Panc1 (cell line): Measurements from ENCODE around the gene ZBTB43. TPM values are rescaled to one million over a fixed set of nuclear protein-coding genes. Genes with fewer than 3 reads are reported as not detected.

Experiments used
- ATAC-seq: fragments of 200-7000 bp; cut with Tn5 transposase; 2 replicates; pipeline ENCODE4 v1.9.1; 2020; ENCODE audit warnings: mild to moderate bottlenecking, moderate library complexity
- BruUV-seq: library from RNA; stranded (reverse); fragments of 400-500 nt; replicated peaks from 2 replicates; lab custom pipeline; 2021; lab: Mats Ljungman, UMichigan
- CTCF ChIA-PET: fragments of 300-600 bp; sonication (Branson Sonifier 250); formaldehyde crosslinking; loops from one replicate; lab custom pipeline; 2022; ENCODE audit warnings: antibody characterized with exemption; lab: Charles Lee
- POLR2A ChIA-PET: fragments of 300-600 bp; sonication (Branson Sonifier 250); formaldehyde crosslinking; loops from one replicate; lab custom pipeline; 2022; ENCODE audit warnings: antibody characterized with exemption; lab: Charles Lee
- DNase-seq: peaks from one replicate; pipeline ENCODE4 v3.0.0-alpha.2; 2010; ENCODE audit warnings: low read depth, low spot score
- H3K27ac ChIP-seq: 2 replicates; pipeline ENCODE4 v1.5.1; 2011; ENCODE audit warnings: mild to moderate bottlenecking, low read length, inconsistent platforms
- H3K27me3 ChIP-seq: fragments of 200-500 bp; sonication (Bioruptor generic); 2 replicates; pipeline ENCODE4 v1.6.0; 2014; ENCODE audit warnings: low read length, inconsistent platforms; ENCODE audit not compliant: control insufficient read depth, insufficient read depth
- H3K36me3 ChIP-seq: fragments of 200-500 bp; sonication (Bioruptor generic); 2 replicates; pipeline ENCODE4 v1.5.1; 2014; ENCODE audit warnings: inconsistent platforms, mild to moderate bottlenecking, low read length, moderate library complexity; ENCODE audit not compliant: control insufficient read depth, insufficient read depth
- H3K4me1 ChIP-seq: 2 replicates; pipeline ENCODE4 v1.5.1; 2011; ENCODE audit warnings: inconsistent platforms, mild to moderate bottlenecking, low read length, moderate library complexity; ENCODE audit not compliant: control insufficient read depth, insufficient read depth
- H3K4me3 ChIP-seq, 2 experiments: 2 replicates each; pipeline ENCODE4 v1.5.1; 2011 to 2012; ENCODE audit warnings: low read depth in 2 of 2, low read length in 2 of 2, mild to moderate bottlenecking in 2 of 2, inconsistent platforms in 1 of 2, moderate library complexity in 1 of 2
- H3K9me3 ChIP-seq: fragments of 200-500 bp; sonication (Bioruptor generic); 2 replicates; pipeline ENCODE4 v1.5.1; 2014; ENCODE audit warnings: low read depth, mild to moderate bottlenecking, inconsistent platforms, low read length, moderate library complexity; ENCODE audit not compliant: control insufficient read depth, insufficient read depth
- POLR2AphosphoS5 ChIP-seq: IDR thresholded peaks from 2 replicates; pipeline ENCODE4 v1.6.1; 2012; ENCODE audit warnings: mild to moderate bottlenecking, low read depth, low read length, moderate library complexity
- REST ChIP-seq, 2 experiments: IDR thresholded peaks; 2 replicates each; pipeline ENCODE4 v1.6.1; 2011 to 2012; ENCODE audit warnings: low read depth in 2 of 2, control low read depth in 1 of 2, low read length in 1 of 2, mild to moderate bottlenecking in 1 of 2, moderate library complexity in 1 of 2; ENCODE audit not compliant: insufficient read depth in 1 of 2
- SIN3A ChIP-seq: IDR thresholded peaks from 2 replicates; pipeline ENCODE4 v1.6.1; 2012; ENCODE audit warnings: low read depth, mild to moderate bottlenecking, low read length, moderate library complexity, borderline replicate concordance; ENCODE audit not compliant: insufficient read depth
- TCF7L2 ChIP-seq: IDR thresholded peaks from 2 replicates; pipeline ENCODE4 v1.6.1; 2011; ENCODE audit warnings: mild to moderate bottlenecking, low read depth, low read length, inconsistent platforms
- in situ Hi-C: cut with HindIII; loops from 2 replicates; pipeline ENCODE4 v1.10.0; 2016; ENCODE audit warnings: low sequenced_read_pairs, low pct_unique_long_range_greater_than_20kb
- intact Hi-C: fragments of 100-400 bp; cut with micrococcal nuclease; formaldehyde crosslinking; loops from one replicate; pipeline ENCODE4 v1.10.0; 2022; ENCODE audit not compliant: unreplicated experiment
- total RNA-seq: library from RNA; stranded (reverse); gene quantifications from one replicate; pipeline ENCODE4 v1.2.1, GENCODE V29; 2021; ENCODE audit not compliant: unreplicated experiment
- TF ChIP-seq, protein P1 (sequence below): fragments of 450-650 bp; IDR thresholded peaks from 2 replicates; pipeline ENCODE4 v1.5.1; 2017; ENCODE audit warnings: mild to moderate bottlenecking

ZBTB43 gene
- total RNA-seq, 1 experiment from 2014 or later, result 9.7 TPM

DNA sequence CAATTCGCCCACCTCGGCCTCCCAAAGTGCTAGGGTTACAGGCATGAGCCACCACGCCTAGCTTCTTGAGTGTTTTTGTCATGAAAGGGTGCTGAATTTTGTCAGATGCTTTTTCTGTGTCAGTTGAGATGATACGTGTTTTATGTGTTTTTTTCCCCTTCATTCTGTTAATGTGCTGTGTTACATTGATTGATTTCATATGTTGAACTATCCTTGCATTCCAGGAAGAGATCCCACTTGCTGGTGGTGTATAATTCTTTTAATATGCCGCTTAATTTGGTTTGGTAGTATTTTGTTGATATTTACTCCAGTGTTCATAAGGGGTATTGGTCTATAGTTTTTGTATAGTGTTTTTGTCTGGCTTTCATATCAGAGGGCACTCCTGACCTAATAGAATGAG, 13.6 kb downstream of the ZBTB43 start:
- ATAC-seq, result no peak
- ChIA-PET CTCF (no interaction called here), POLR2A (no interaction called here)
- in situ Hi-C loops, result no loop called here
- TF ChIP-seq TCF7L2 (no peak), SIN3A (no peak), REST (IDR thresholded peaks at IDR 0.05; ENCODE audit: insufficient read depth in 1 of 2, low read depth in 2 of 2, low read length in 1 of 2) (no peak), POLR2AphosphoS5 (no peak)
- TF ChIP-seq, protein P1, sequence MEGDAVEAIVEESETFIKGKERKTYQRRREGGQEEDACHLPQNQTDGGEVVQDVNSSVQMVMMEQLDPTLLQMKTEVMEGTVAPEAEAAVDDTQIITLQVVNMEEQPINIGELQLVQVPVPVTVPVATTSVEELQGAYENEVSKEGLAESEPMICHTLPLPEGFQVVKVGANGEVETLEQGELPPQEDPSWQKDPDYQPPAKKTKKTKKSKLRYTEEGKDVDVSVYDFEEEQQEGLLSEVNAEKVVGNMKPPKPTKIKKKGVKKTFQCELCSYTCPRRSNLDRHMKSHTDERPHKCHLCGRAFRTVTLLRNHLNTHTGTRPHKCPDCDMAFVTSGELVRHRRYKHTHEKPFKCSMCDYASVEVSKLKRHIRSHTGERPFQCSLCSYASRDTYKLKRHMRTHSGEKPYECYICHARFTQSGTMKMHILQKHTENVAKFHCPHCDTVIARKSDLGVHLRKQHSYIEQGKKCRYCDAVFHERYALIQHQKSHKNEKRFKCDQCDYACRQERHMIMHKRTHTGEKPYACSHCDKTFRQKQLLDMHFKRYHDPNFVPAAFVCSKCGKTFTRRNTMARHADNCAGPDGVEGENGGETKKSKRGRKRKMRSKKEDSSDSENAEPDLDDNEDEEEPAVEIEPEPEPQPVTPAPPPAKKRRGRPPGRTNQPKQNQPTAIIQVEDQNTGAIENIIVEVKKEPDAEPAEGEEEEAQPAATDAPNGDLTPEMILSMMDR, result no peak
- Histone ChIP-seq H3K27ac (no peak overlapping the region), H3K36me3 (no peaks in the 10 kb centered on the region; the same call in 1 of the 2 replicates), H3K4me3 (no peak overlapping the region), H3K27me3 (no peaks in the 10 kb centered on the region), H3K9me3 (peaks cover 7% of the 10 kb centered on the region; the same call in 1 of the 2 replicates), H3K4me1 (no peaks in the 10 kb centered on the region)
- no peak for DNase-seq
- BruUV-seq, result no TSS peak
- intact Hi-C loops, result no loop called here

DNA sequence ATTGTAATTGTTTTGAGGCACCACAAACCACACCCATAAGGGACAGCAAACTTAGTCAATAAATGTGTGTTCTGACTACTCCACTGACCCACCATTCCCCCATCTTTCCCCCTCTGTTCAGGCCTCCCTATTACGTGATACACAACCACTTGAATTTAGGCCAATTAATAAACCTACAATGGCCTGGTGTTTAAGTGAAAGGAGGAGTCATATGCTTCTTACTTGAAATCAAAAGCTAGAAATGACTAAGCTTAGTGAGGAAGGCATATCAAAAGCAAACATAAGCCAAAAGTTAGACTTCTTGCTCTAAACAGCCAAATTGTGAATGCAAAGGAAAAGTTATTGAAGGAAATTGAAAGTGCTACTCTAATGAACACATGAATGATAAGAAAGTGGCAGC, 14.6 kb downstream of the ZBTB43 start:
- ATAC-seq, result no peak

More for the DNA sequence above, 14.6 kb downstream of the ZBTB43 start:
- ChIA-PET POLR2A (interaction anchor here (0.5 kb wide), 1 partner anchor 223 kb away, joined by 3 read pairs; no protein-coding TSS in a partner anchor), CTCF (no interaction called here)
- in situ Hi-C loops (no loop called here), intact Hi-C loops (no loop called here)
- H3K27me3 ChIP-seq, result no peaks in the 10 kb centered on the region
- H3K9me3 ChIP-seq, result peaks cover 7% of the 10 kb centered on the region; the same call in 1 of the 2 replicates
- DNase-seq, result no peak
- H3K36me3 ChIP-seq, result no peaks in the 10 kb centered on the region; the same call in 1 of the 2 replicates
- BruUV-seq, result TSS peak; percentile 18
- TF ChIP-seq, protein P1, result no peak
- TF ChIP-seq POLR2AphosphoS5 (no peak), REST (IDR thresholded peaks at IDR 0.05; ENCODE audit: insufficient read depth in 1 of 2, low read depth in 2 of 2, low read length in 1 of 2) (no peak), SIN3A (no peak), TCF7L2 (no peak)
- H3K4me1 ChIP-seq, result no peaks in the 10 kb centered on the region
- no peak overlapping the region for H3K4me3 ChIP-seq
- no peak overlapping the region for H3K27ac ChIP-seq
